Loucy (cell line): ENCODE measurements around the gene TM7SF3.

Experiments
- H2AFZ ChIP-seq: fragments of 200-600 bp; sonication (generic); 2 replicates; pipeline ENCODE4 v1.6.0; 2016; ENCODE audit warnings: antibody characterized with exemption, mild to moderate bottlenecking, low read length, moderate library complexity
- H3F3A ChIP-seq: fragments of 200-600 bp; 2 replicates; pipeline ENCODE4 v1.6.0; 2016; ENCODE audit warnings: antibody characterized with exemption, low read depth, mild to moderate bottlenecking
- H3K27me3 ChIP-seq: fragments of 200-600 bp; sonication (generic); 2 replicates; pipeline ENCODE4 v1.6.1; 2014; ENCODE audit warnings: low read length, mild to moderate bottlenecking; ENCODE audit not compliant: insufficient read depth, poor library complexity, severe bottlenecking
- H3K36me3 ChIP-seq: fragments of 200-600 bp; sonication (generic); 2 replicates; pipeline ENCODE4 v1.6.1; 2016; ENCODE audit warnings: low read length; ENCODE audit not compliant: insufficient read depth
- H3K4me1 ChIP-seq: fragments of 200-600 bp; sonication (generic); 2 replicates; pipeline ENCODE4 v1.5.1; 2014; ENCODE audit warnings: low read length, mild to moderate bottlenecking; ENCODE audit not compliant: insufficient read depth, poor library complexity, severe bottlenecking
- H3K4me2 ChIP-seq: fragments of 200-600 bp; sonication (generic); 2 replicates; pipeline ENCODE4 v1.6.0; 2014; ENCODE audit warnings: antibody characterized with exemption, low read length, low read depth, mild to moderate bottlenecking; ENCODE audit not compliant: poor library complexity, severe bottlenecking
- H3K4me3 ChIP-seq: fragments of 200-600 bp; sonication (generic); 2 replicates; pipeline ENCODE4 v1.5.1; 2014; ENCODE audit warnings: low read length, mild to moderate bottlenecking, mixed read lengths; ENCODE audit not compliant: poor library complexity, severe bottlenecking
- H3K79me2 ChIP-seq: fragments of 200-600 bp; sonication (generic); 2 replicates; pipeline ENCODE4 v1.6.1; 2014; ENCODE audit warnings: low read length; ENCODE audit not compliant: insufficient read depth
- H3K9ac ChIP-seq: fragments of 200-600 bp; sonication (generic); 2 replicates; pipeline ENCODE4 v1.6.0; 2014; ENCODE audit warnings: mild to moderate bottlenecking, low read depth, low read length, moderate library complexity; ENCODE audit not compliant: poor library complexity, severe bottlenecking
- H3K9me2 ChIP-seq: fragments of 200-600 bp; sonication (generic); replicated peaks from 2 replicates; pipeline ENCODE4 v1.6.1; 2016; ENCODE audit warnings: low read depth, low read length, mixed read lengths
- H3K9me3 ChIP-seq: fragments of 200-600 bp; sonication (generic); 2 replicates; pipeline ENCODE4 v1.6.1; 2014; ENCODE audit warnings: mild to moderate bottlenecking, antibody characterized with exemption, low read length, low read depth; ENCODE audit not compliant: insufficient read depth
- H4K20me1 ChIP-seq: fragments of 200-600 bp; sonication (generic); 2 replicates; pipeline ENCODE4 v1.6.0; 2014; ENCODE audit warnings: antibody characterized with exemption, low read length, mild to moderate bottlenecking; ENCODE audit not compliant: insufficient read depth, poor library complexity, severe bottlenecking
- EZH2phosphoT487 ChIP-seq: fragments of 200-600 bp; IDR thresholded peaks from 2 replicates; pipeline ENCODE4 v1.6.1; 2018; ENCODE audit warnings: antibody characterized with exemption, mild to moderate bottlenecking, moderate library complexity, borderline replicate concordance
- TF ChIP-seq, protein P1 (sequence below): fragments of 200-600 bp; sonication (generic); conservative IDR thresholded peaks from 2 replicates; pipeline ENCODE4 v1.5.1; 2014; ENCODE audit warnings: mild to moderate bottlenecking, antibody characterized with exemption, low read length

TM7SF3 gene

DNA sequence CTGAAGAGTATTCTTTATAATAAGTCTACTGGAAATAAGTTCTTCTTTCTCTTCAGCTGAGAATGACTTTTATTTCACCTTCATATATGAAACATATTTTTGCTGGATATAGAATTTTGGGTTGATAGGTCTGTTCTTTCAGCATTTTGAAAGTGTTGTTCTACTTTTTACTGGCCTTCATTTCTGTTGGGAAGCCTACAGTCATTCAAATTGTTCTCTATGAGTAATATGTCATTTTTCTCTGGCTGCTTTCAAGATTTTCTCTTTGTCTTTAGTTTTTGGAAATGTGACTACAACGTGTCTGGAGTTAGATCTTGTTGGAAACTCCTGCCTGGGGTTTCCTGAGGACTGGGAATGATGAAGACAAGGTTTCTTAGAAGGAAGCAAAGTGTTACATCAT, 65.9 kb downstream of the TM7SF3 start:
- Histone ChIP-seq H3F3A (no peaks in the 10 kb centered on the region), H3K4me2 (no peak overlapping the region), H3K4me1 (peaks cover 28% of the 10 kb centered on the region), H3K27me3 (no peaks in the 10 kb centered on the region), H2AFZ (no peak overlapping the region), H3K4me3 (no peak overlapping the region), H3K36me3 (peaks cover 4% of the 10 kb centered on the region; the same call in 1 of the 2 replicates), H4K20me1 (peaks cover 28% of the 10 kb centered on the region), H3K9ac (no peak overlapping the region), H3K9me3 (peaks cover 9% of the 10 kb centered on the region; the same call in 1 of the 2 replicates), H3K79me2 (peaks cover 99% of the 10 kb centered on the region), H3K9me2 (no peaks in the 10 kb centered on the region)
- TF ChIP-seq, protein P1, sequence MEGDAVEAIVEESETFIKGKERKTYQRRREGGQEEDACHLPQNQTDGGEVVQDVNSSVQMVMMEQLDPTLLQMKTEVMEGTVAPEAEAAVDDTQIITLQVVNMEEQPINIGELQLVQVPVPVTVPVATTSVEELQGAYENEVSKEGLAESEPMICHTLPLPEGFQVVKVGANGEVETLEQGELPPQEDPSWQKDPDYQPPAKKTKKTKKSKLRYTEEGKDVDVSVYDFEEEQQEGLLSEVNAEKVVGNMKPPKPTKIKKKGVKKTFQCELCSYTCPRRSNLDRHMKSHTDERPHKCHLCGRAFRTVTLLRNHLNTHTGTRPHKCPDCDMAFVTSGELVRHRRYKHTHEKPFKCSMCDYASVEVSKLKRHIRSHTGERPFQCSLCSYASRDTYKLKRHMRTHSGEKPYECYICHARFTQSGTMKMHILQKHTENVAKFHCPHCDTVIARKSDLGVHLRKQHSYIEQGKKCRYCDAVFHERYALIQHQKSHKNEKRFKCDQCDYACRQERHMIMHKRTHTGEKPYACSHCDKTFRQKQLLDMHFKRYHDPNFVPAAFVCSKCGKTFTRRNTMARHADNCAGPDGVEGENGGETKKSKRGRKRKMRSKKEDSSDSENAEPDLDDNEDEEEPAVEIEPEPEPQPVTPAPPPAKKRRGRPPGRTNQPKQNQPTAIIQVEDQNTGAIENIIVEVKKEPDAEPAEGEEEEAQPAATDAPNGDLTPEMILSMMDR: no peak
- no peak for TF ChIP-seq EZH2phosphoT487

DNA sequence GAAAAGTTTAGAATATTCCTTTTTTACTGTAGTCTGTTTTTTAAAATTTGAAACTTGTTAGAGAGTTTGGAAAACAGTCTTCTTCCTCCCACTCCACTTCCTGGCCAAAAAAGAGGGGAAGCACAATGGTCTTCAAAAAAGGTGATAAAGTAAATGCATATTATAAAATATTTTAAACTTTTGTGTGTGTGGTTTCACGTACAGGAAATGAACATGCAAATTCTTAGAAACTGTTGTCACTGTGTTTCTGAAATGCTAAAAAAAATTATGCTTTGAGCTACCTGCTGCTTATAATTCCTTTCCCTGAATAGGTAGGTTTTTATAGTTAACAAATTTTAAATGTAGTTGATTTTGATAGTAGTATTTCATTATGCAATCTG, 73.0 kb downstream of the TM7SF3 start:
- no peaks in the 10 kb centered on the region for H3K9me3 ChIP-seq
- H3K4me3 ChIP-seq: peak overlapping the region; percentile 83
- no peaks in the 10 kb centered on the region for H3K9me2 ChIP-seq
- no peaks in the 10 kb centered on the region for H3K36me3 ChIP-seq
- no peaks in the 10 kb centered on the region for H3K27me3 ChIP-seq
- peak overlapping the region; percentile 91 for H3K9ac ChIP-seq
- peaks cover 6% of the 10 kb centered on the region; the same call in 1 of the 2 replicates for H3F3A ChIP-seq
- H3K4me2 ChIP-seq: peak overlapping the region; percentile 87
- H2AFZ ChIP-seq: no peak overlapping the region
- H3K79me2 ChIP-seq: peaks cover 95% of the 10 kb centered on the region
- TF ChIP-seq, protein P1: no peak
- TF ChIP-seq EZH2phosphoT487: no peak
- peaks cover 65% of the 10 kb centered on the region for H3K4me1 ChIP-seq
- peaks cover 58% of the 10 kb centered on the region for H4K20me1 ChIP-seq

DNA sequence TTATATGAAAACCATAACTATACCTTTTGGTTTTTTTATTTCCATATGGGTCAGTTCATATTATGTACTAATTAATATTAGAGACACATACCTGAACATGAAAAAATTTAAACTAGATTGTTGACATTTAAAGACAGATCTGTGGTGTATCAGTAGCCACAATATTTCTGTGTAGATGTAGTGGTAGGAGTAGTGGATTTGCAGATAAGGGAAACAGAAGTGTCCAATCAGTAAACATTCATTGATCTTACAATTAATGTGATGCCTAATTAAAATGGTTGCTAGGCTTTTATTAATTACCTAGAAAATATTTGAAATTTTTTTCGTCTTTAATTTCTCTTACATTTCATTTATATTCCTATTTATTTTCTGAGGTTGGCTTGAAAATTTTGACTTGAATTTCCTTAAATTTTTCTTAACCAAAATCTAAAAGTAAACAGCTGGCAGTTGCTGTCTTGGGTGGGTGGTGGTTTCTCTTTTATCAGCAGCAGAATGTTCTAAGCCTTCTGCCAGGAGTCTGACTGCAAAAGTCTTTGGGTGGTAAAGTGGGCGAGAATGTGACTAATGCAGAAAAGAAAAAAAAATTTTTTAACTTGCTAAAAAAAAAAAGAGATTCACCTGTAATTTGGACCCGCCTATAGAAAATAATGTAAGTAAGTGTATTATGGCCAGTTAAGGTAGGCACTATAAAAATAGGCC, 73.5 kb downstream of the TM7SF3 start:
- TF ChIP-seq EZH2phosphoT487: no peak
- TF ChIP-seq, protein P1: no peak
- Histone ChIP-seq H3K27me3 (no peaks in the 10 kb centered on the region), H3K4me3 (peak overlapping the region; percentile 83), H3K4me1 (peaks cover 69% of the 10 kb centered on the region), H3K79me2 (peaks cover 95% of the 10 kb centered on the region), H2AFZ (no peak overlapping the region), H3K9me3 (no peaks in the 10 kb centered on the region), H4K20me1 (peaks cover 63% of the 10 kb centered on the region), H3F3A (peaks cover 6% of the 10 kb centered on the region; the same call in 1 of the 2 replicates), H3K9ac (peak overlapping the region; percentile 91), H3K9me2 (no peaks in the 10 kb centered on the region), H3K4me2 (peak overlapping the region; percentile 87), H3K36me3 (no peaks in the 10 kb centered on the region)
